D721Med (cell line): ENCODE results near the gene NDUFA1.
"Not testable (repeated sequence)": the region's sequence is repeated elsewhere in the genome, so short reads cannot be mapped to it uniquely, and the experiment has no call there.

Experiments used
- DNase-seq: peaks from one replicate; pipeline ENCODE4 v3.0.0; 2011; ENCODE audit warnings: low spot score; ENCODE audit not compliant: insufficient read length
- FAIRE-seq: peaks from 2 replicates; lab custom pipeline; 2011; peaks lifted over from hg19 to GRCh38; lab: Jason Lieb, UNC
- CTCF ChIP-seq: IDR thresholded peaks from 2 replicates; pipeline ENCODE4 v1.5.1; 2012; ENCODE audit warnings: mild to moderate bottlenecking, control low read depth; ENCODE audit not compliant: insufficient read depth; ENCODE audit errors: missing control alignments

Gene NDUFA1

GRCh38 chrX:119919835-119920585, 48.4 kb downstream of the NDUFA1 start:
- TF ChIP-seq CTCF = no peak
- no peak for FAIRE-seq
- no peak for DNase-seq

- not testable (repeated sequence) for DNase-seq, FAIRE-seq
Observed at GRCh38 chrX:119922391-119922790, 50.8 kb downstream of the NDUFA1 start.
